H9 (cell line): ENCODE results near the gene HLA-DQA1. TPM values are rescaled to one million over a fixed set of nuclear protein-coding genes. Genes with fewer than 3 reads are reported as not detected.

Source experiments
- DNase-seq: peaks from one replicate; pipeline ENCODE4 v3.0.0-alpha.2; 2017
- H2AFZ ChIP-seq: one replicate; pipeline ENCODE4 v1.6.1; 2013; ENCODE audit warnings: mild to moderate bottlenecking, low read length, control low read depth, moderate library complexity
- H2AK5ac ChIP-seq: 2 replicates; pipeline ENCODE4 v1.6.1; 2013; ENCODE audit warnings: low read length, control low read depth, mixed read lengths; ENCODE audit not compliant: insufficient read length
- H2BK120ac ChIP-seq: one replicate; pipeline ENCODE4 v1.6.1; 2013; ENCODE audit warnings: low read depth, mild to moderate bottlenecking, low read length, control low read depth, inconsistent platforms; ENCODE audit not compliant: poor library complexity, severe bottlenecking
- H2BK12ac ChIP-seq: 2 replicates; pipeline ENCODE4 v1.6.1; 2013; ENCODE audit warnings: low read length, control low read depth, mixed read lengths, low read depth; ENCODE audit not compliant: insufficient read length
- H2BK15ac ChIP-seq: 2 replicates; pipeline ENCODE4 v1.6.1; 2013; ENCODE audit warnings: low read depth, low read length, control low read depth
- H2BK20ac ChIP-seq: one replicate; pipeline ENCODE4 v1.6.1; 2013; ENCODE audit warnings: low read depth, mild to moderate bottlenecking, low read length, control low read depth, inconsistent platforms; ENCODE audit not compliant: poor library complexity, severe bottlenecking
- H2BK5ac ChIP-seq: 2 replicates; pipeline ENCODE4 v1.6.1; 2013; ENCODE audit warnings: low read length, control low read depth, mixed read lengths; ENCODE audit not compliant: insufficient read length
- H3K14ac ChIP-seq: 2 replicates; pipeline ENCODE4 v1.6.1; 2013; ENCODE audit warnings: low read length, control low read depth; ENCODE audit not compliant: insufficient read depth
- H3K18ac ChIP-seq: 2 replicates; pipeline ENCODE4 v1.6.1; 2013; ENCODE audit warnings: low read depth, mild to moderate bottlenecking, mixed read lengths, low read length, control low read depth; ENCODE audit not compliant: insufficient read length
- H3K23ac ChIP-seq: 2 replicates; pipeline ENCODE4 v1.6.1; 2013; ENCODE audit warnings: low read length, control low read depth, mixed read lengths, low read depth; ENCODE audit not compliant: insufficient read length
- H3K23me2 ChIP-seq: 2 replicates; pipeline ENCODE4 v1.6.1; 2013; ENCODE audit warnings: low read depth, mild to moderate bottlenecking, mixed read lengths, low read length, control low read depth; ENCODE audit not compliant: insufficient read length, poor library complexity, severe bottlenecking
- H3K27ac ChIP-seq: 2 replicates; pipeline ENCODE4 v1.5.1; 2013; ENCODE audit warnings: low read length, control low read depth, mixed read lengths, low read depth; ENCODE audit not compliant: insufficient read length
- H3K27me3 ChIP-seq: 2 replicates; pipeline ENCODE4 v1.6.1; 2013; ENCODE audit warnings: low read length, control low read depth, inconsistent platforms; ENCODE audit not compliant: insufficient read depth
- H3K4ac ChIP-seq: 2 replicates; pipeline ENCODE4 v1.6.1; 2013; ENCODE audit warnings: low read depth, mild to moderate bottlenecking, control low read depth, inconsistent platforms, low read length, moderate library complexity
- H3K4me1 ChIP-seq: 2 replicates; pipeline ENCODE4 v1.6.1; 2013; ENCODE audit warnings: low read length, control low read depth, inconsistent platforms; ENCODE audit not compliant: insufficient read depth
- H3K4me2 ChIP-seq: 2 replicates; pipeline ENCODE4 v1.6.1; 2013; ENCODE audit warnings: low read length, control low read depth, mixed read lengths; ENCODE audit not compliant: insufficient read length, insufficient read depth
- H3K56ac ChIP-seq: 2 replicates; pipeline ENCODE4 v1.6.1; 2013; ENCODE audit warnings: low read depth, mild to moderate bottlenecking, mixed read lengths, low read length, control low read depth; ENCODE audit not compliant: insufficient read length
- H3K79me1 ChIP-seq: 2 replicates; pipeline ENCODE4 v1.6.1; 2013; ENCODE audit warnings: low read depth, mild to moderate bottlenecking, moderate library complexity, low read length, control low read depth, inconsistent platforms; ENCODE audit not compliant: insufficient read depth, poor library complexity, severe bottlenecking
- H3K79me2 ChIP-seq: 2 replicates; pipeline ENCODE4 v1.6.1; 2013; ENCODE audit warnings: low read length, control low read depth, inconsistent platforms; ENCODE audit not compliant: insufficient read depth
- H3K9ac ChIP-seq: 2 replicates; pipeline ENCODE4 v1.6.1; 2013; ENCODE audit warnings: low read length, control low read depth, mixed read lengths; ENCODE audit not compliant: insufficient read length; ENCODE audit errors: extremely low read depth
- H3K9me3 ChIP-seq: one replicate; pipeline ENCODE4 v1.6.1; 2013; ENCODE audit warnings: low read depth, low read length, inconsistent platforms; ENCODE audit not compliant: control insufficient read depth
- H3T11ph ChIP-seq: one replicate; pipeline ENCODE4 v1.6.1; 2013; ENCODE audit warnings: mild to moderate bottlenecking, low read length, control low read depth, inconsistent platforms
- H4K20me1 ChIP-seq: one replicate; pipeline ENCODE4 v1.6.1; 2013; ENCODE audit not compliant: control insufficient read depth, insufficient read length, insufficient read depth
- H4K5ac ChIP-seq: 2 replicates; pipeline ENCODE4 v1.6.1; 2013; ENCODE audit warnings: low read depth, mild to moderate bottlenecking, mixed read lengths, low read length, control low read depth; ENCODE audit not compliant: insufficient read length
- H4K8ac ChIP-seq: replicated peaks from 2 replicates; pipeline ENCODE4 v1.6.1; 2013; ENCODE audit warnings: low read length, control low read depth, mixed read lengths, low read depth; ENCODE audit not compliant: insufficient read length
- H4K91ac ChIP-seq: 2 replicates; pipeline ENCODE4 v1.6.1; 2013; ENCODE audit warnings: low read depth, mild to moderate bottlenecking, moderate library complexity, mixed read lengths, low read length, control low read depth; ENCODE audit not compliant: insufficient read length
- H3K27ac Mint-ChIP-seq, 3 experiments: 2 replicates in 2 of 3; 3 replicates in 1 of 3; pipeline ENCODE4 v1.8.0; 2020 to 2021; ENCODE audit warnings: mixed read lengths in 3 of 3, mild to moderate bottlenecking in 1 of 3, moderate library complexity in 1 of 3
- H3K27me3 Mint-ChIP-seq: 2 replicates; pipeline ENCODE4 v1.8.0; 2021; ENCODE audit warnings: low read depth, mild to moderate bottlenecking, moderate library complexity, mixed read lengths
- H3K36me3 Mint-ChIP-seq, 3 experiments: 2 replicates in 2 of 3; 3 replicates in 1 of 3; pipeline ENCODE4 v1.8.0; 2020 to 2021; ENCODE audit warnings: low read depth in 3 of 3, mixed read lengths in 3 of 3; ENCODE audit not compliant: insufficient read depth in 1 of 3
- H3K4me1 Mint-ChIP-seq, 2 experiments: 2 replicates each; pipeline ENCODE4 v1.8.0; 2020; ENCODE audit warnings: mixed read lengths in 2 of 2
- H3K4me3 Mint-ChIP-seq, 2 experiments: 2 replicates in 1 of 2; 3 replicates in 1 of 2; pipeline ENCODE4 v1.8.0; 2020 to 2021; ENCODE audit warnings: mild to moderate bottlenecking in 2 of 2, mixed read lengths in 2 of 2, moderate library complexity in 1 of 2
- H3K9me3 Mint-ChIP-seq, 2 experiments: 2 replicates in 1 of 2; 3 replicates in 1 of 2; pipeline ENCODE4 v1.8.0; 2020; ENCODE audit warnings: mild to moderate bottlenecking in 2 of 2, mixed read lengths in 2 of 2, moderate library complexity in 1 of 2
- CTCF ChIP-seq: fragments of 200-600 bp; sonication (generic); conservative IDR thresholded peaks from 3 replicates; pipeline ENCODE4 v1.8.0; 2021; ENCODE audit warnings: antibody characterized with exemption, mild to moderate bottlenecking
- WGBS: extraction: QIAGEN DNeasy Blood & Tissue Kit; methylation state at CpG from one replicate; pipeline ENCODE4 v1.1.7; 2013; ENCODE audit warnings: missing lambda C conversion rate, low lambda C conversion rate, mixed read lengths; ENCODE audit not compliant: insufficient read length; ENCODE audit errors: extremely low coverage; 5-methylcytosine and 5-hydroxymethylcytosine counted together
- total RNA-seq: library from RNA; stranded (reverse); gene quantifications from 2 replicates; pipeline ENCODE4 v1.2.1, GENCODE V29; 2021

Gene HLA-DQA1
- total RNA-seq, 1 experiment from 2014 or later = 1.7 TPM

GRCh38 chr6:32613475-32613874 is 23.7 kb upstream of the HLA-DQA1 start:
- Histone ChIP-seq H4K20me1 (no peaks in the 10 kb centered on the region), H2BK20ac (no peak overlapping the region), H3K56ac (no peak overlapping the region), H3K27me3 (no peaks in the 10 kb centered on the region), H2BK15ac (no peak overlapping the region), H2BK12ac (no peak overlapping the region), H4K91ac (no peak overlapping the region), H2BK5ac (no peak overlapping the region), H3K9me3 (no peaks in the 10 kb centered on the region), H3K4me2 (no peak overlapping the region), H3K79me2 (no peaks in the 10 kb centered on the region), H2BK120ac (no peak overlapping the region), H3K27ac (no peak overlapping the region), H2AK5ac (no peak overlapping the region), H3K14ac (no peak overlapping the region), H3T11ph (no peak overlapping the region), H3K4me1 (peaks cover 4% of the 10 kb centered on the region; the same call in 1 of the 2 replicates), H4K8ac (no peak overlapping the region), H3K23ac (no peak overlapping the region), H3K23me2 (no peaks in the 10 kb centered on the region), H3K4ac (no peak overlapping the region), H4K5ac (no peak overlapping the region), H3K9ac (no peak overlapping the region), H3K79me1 (no peaks in the 10 kb centered on the region), H2AFZ (no peak overlapping the region), H3K18ac (no peak overlapping the region)
- no peaks in the 10 kb centered on the region for H3K36me3 Mint-ChIP-seq
- WGBS = no CpG with 5 or more reads among the region's 6 CpGs
- no peak overlapping the region for H3K27ac Mint-ChIP-seq
- H3K27me3 Mint-ChIP-seq = no peaks in the 10 kb centered on the region
- H3K4me3 Mint-ChIP-seq = no peak overlapping the region
- no peaks in the 10 kb centered on the region for H3K9me3 Mint-ChIP-seq
- H3K4me1 Mint-ChIP-seq = peaks cover 15 to 26% of the 10 kb centered on the region in 2 experiments
- TF ChIP-seq CTCF = no peak
- DNase-seq = no peak
